HG03378 (cell line): ENCODE data around the gene INTS13.
"Not testable (repeated sequence)": the region's sequence is repeated elsewhere in the genome, so short reads cannot be mapped to it uniquely, and the experiment has no call there.

Experiments
- ATAC-seq: cut with Tn5 transposase; IDR thresholded peaks from one replicate; pipeline ENCODE4 v1.9.1; 2021; ENCODE audit warnings: mild to moderate bottlenecking, moderate library complexity; ENCODE audit not compliant: unreplicated experiment

Gene INTS13, protein sequence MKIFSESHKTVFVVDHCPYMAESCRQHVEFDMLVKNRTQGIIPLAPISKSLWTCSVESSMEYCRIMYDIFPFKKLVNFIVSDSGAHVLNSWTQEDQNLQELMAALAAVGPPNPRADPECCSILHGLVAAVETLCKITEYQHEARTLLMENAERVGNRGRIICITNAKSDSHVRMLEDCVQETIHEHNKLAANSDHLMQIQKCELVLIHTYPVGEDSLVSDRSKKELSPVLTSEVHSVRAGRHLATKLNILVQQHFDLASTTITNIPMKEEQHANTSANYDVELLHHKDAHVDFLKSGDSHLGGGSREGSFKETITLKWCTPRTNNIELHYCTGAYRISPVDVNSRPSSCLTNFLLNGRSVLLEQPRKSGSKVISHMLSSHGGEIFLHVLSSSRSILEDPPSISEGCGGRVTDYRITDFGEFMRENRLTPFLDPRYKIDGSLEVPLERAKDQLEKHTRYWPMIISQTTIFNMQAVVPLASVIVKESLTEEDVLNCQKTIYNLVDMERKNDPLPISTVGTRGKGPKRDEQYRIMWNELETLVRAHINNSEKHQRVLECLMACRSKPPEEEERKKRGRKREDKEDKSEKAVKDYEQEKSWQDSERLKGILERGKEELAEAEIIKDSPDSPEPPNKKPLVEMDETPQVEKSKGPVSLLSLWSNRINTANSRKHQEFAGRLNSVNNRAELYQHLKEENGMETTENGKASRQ

GRCh38 chr12:26937863-26938700 lies at the start of gene INTS13, which contains the start of gene FGFR1OP2:
INTS13 (minus strand) TSS chr12:26937981; CDS start chr12:26936803, 1,178 bp downstream.
FGFR1OP2 (plus strand) TSS chr12:26938470; CDS start chr12:26954159, 15,689 bp downstream.
- peak; percentile 74 for ATAC-seq

DNA sequence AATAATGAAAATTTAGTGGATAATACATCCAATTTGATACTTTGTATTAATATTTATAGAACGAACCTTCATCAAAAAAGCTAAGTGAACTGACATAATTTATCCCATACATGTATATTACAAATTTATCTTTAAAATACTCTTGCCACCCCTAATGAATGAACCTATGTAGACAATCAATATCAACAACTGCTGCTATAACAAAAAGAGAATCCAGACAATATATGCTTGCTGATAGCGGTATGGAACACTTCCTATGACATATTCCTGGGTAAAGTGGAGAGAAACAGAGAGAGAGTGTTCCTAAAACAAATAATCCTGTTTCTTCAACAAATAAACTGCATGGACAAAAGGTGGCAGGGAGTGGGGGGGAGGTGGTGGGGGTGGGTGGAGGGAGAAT lies 45.1 kb upstream of the INTS13 start:
- ATAC-seq: no peak

GRCh38 chr12:26979733-26980132 lies 42.0 kb upstream of the INTS13 start:
- no peak for ATAC-seq

DNA sequence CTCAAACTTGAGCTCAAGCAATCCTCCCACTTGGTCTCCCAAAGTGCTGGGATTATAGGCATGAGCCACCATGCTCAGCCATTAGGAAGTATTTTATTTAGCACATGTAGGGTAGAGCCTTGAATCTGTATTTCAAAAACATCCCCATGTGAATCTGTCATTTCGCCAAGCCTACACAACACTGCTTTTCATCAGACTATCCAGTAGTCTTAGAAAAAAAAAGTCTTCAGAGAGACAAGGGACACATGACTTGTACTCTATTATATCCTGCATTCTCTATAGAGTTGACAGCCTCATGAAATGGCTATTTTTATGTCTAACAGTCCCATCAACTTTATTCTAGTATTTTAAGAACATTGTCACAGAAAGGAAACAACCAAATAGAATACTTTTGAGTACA lies 41.0 kb upstream of the INTS13 start:
- ATAC-seq: no peak

GRCh38 chr12:26976687-26977086 lies 38.9 kb upstream of the INTS13 start:
- ATAC-seq: no peak

DNA sequence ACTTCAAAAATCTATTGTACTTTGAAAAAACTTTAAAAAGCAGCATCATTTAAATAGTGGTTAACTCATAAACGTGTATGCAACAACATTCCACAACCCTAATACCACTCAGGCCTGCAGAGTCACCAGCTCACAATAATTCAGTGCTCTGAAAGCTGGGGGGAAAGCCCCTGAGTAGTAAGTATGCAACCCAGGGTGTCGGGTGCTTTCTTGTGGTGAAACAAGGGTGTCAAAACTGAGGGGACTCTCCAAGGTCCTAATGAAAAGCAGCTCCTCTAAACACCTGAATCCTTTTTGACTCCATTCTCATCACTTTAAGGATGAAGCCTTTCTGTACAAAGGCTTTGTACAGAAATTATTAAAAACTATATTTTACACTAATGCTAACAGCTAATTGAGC lies 34.2 kb upstream of the INTS13 start:
- ATAC-seq: peak; percentile 96

DNA sequence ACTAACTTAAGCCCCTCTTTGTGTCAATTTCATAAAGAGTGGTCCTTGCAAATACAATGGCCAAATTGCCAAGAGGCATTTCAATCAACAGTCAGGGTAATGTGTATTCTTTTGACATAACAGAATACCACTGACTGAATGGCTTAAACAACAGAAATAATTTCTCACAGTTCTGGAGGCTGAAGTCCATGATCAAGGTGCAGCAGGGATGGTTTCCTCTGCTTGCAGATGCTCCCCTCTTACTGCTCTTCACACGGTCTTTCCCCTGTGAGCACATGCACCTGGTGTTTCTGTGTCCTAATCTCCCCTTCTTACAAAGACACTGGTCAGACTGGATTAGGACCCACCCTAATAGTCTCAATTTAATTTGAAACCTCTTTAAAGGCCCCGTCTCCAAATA lies 32.4 kb upstream of the INTS13 start:
- no peak for ATAC-seq

DNA sequence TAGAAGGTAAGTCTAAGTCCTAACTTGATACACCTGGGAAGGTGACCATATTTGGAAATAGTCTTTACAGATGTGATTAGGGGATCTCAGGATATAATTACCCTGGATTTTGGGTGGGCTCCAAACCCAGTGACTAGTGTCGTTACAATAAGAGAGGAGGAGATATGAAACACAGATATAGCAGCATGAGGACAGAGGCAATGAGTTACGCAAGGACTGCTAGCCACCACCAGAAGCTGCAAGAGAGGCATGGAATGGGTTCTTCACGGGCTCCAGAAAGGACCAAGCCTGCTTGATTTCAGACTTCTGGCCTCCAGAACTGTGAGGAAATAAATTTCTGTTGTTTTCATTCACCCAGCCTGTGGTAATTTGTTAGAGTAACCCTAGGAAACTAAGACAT lies 29.1 kb upstream of the INTS13 start:
- no peak for ATAC-seq

GRCh38 chr12:26963413-26963812 lies 25.6 kb upstream of the INTS13 start:
- no peak for ATAC-seq

DNA sequence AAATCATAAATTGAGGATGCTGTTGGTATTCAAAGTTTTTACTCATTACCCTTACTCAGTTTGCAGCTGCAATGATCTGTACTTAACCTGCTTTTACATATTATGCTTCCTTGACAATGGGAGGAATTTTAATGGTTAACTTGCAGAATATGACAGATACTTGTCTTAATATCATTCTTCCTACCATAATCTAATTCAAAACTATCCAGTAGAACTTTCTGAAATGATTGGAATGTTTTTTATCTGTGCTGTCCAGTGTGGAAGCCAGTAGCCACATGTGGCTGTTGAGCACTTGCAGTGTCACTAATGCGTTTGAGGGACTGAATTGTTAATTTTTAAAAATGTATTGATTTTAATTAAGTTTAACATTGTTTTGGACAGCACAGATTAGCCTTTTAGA lies 24.0 kb upstream of the INTS13 start:
- no peak for ATAC-seq

DNA sequence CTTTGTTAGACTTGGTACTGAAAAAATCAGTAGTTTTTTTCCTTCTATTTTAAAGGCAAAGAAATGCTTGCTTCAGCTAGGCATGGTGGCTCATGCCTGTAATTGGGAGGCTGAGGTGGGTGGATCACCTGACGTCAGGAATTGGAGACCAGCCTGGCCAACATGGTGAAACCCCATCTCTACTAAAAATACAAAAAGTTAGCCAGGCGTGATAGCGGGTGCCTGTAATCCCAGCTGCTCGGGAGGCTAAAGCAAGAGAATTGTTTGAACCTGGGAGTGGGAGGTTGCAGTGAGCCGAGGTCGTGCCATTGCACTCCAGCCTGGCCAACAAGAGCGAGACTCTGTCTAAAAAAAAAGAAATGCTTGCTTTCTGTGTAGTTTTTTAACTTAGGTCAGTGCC lies 23.6 kb upstream of the INTS13 start:
- ATAC-seq: not testable (repeated sequence)

DNA sequence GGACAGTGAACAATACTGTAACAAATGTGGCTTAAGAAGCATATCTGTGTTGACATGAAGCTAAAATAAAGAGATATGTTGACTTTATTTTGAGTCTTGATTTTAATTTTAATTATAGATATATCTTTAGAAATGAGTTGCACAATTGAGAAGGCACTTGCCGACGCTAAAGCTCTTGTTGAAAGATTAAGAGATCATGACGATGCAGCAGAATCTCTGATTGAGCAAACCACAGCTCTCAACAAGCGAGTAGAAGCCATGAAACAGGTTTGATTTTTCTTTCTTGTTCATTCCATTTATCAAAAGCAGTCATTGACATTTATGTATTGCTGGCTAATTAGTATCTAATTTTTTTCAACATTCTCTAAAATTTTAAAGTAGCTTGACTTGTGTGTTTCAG lies 16.2 kb upstream of the INTS13 start:
- ATAC-seq: no peak

- ATAC-seq: no peak
These were observed 15.7 kb upstream of the INTS13 start for GRCh38 chr12:26953447-26953846.

GRCh38 chr12:26948309-26948708 lies 10.5 kb upstream of the INTS13 start:
- ATAC-seq: no peak

- ATAC-seq: no peak
These were observed 3.4 kb upstream of the INTS13 start for GRCh38 chr12:26941215-26941594.

GRCh38 chr12:26940516-26941214 lies 2.9 kb upstream of the INTS13 start:
- ATAC-seq: no peak

GRCh38 chr12:26939953-26940352 lies 2.2 kb upstream of the INTS13 start:
- ATAC-seq: no peak

- ATAC-seq: no peak
These were observed 1.5 kb upstream of the INTS13 start for GRCh38 chr12:26939192-26939832.

GRCh38 chr12:26938701-26939062 lies 901 bp upstream of the INTS13 start:
- peak; percentile 5 for ATAC-seq

DNA sequence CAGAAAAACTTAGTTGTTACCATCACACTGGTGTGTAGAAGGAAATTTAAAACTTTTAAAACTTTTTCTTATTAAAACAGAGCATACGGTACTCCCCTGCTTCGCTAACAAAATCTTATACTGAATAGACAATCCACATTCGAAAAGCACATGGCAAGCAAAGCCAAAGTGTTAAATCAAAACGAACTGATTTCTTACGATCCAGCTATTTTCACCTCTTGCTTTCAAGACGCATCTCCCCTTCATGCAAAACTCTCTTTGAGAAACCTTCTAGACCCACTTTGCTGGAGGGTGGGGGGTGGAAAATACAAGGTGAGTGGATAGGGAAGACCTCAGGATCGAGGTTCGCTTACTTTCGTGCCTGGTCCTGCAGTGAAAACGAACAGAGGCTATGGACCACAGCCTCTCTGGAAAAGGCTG lies 328 bp downstream of the INTS13 start:
- ATAC-seq: no peak
